HL-60/S4 (cell line): ENCODE results near the gene RRAS2.

Experiments used
- in situ Hi-C: fragments of 300-500 bp; cut with MboI; formaldehyde crosslinking; loops from 2 replicates; pipeline ENCODE4 v1.14.3; 2022; ENCODE audit warnings: low sequenced_read_pairs

The RRAS2 gene

DNA sequence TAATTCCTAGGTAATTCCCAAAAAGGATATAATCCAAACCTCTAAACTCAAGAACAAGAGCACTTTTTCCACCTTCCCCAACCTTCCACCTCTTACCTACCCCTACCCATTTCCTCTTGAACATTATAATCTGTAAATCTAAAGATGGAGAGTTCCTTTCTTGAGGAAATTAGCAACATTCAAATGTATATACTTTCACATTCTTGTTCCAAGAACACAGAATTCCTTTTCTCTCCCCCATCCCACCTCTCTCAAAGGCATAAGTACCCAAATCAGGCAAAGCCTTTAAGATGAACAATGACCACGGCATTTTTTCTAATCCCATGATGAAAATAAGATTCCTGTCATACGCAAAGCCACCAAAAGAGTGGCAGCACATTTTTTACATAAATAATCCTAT, 18.3 kb downstream of the RRAS2 start:
- in situ Hi-C loops, result no loop called here

DNA sequence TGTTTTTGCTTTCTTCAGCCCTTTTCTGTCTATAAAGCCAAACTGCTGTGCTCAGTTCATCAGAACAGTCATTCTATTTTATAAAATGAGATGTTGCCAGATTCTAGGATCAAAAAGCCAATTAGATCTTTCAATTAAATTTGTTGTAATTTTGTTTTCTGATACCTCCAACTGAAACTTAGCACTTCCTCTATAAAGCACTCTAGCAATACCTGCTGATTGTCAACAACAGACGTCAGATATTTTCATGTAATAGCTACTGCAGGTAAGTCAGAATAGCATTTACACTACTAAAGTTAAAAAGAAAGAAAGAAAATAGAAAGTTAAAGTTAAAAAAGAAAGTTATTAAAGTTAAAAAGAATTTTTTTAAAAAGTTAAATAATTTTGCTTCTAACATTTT, 19.6 kb downstream of the RRAS2 start:
- in situ Hi-C loops, result no loop called here

DNA sequence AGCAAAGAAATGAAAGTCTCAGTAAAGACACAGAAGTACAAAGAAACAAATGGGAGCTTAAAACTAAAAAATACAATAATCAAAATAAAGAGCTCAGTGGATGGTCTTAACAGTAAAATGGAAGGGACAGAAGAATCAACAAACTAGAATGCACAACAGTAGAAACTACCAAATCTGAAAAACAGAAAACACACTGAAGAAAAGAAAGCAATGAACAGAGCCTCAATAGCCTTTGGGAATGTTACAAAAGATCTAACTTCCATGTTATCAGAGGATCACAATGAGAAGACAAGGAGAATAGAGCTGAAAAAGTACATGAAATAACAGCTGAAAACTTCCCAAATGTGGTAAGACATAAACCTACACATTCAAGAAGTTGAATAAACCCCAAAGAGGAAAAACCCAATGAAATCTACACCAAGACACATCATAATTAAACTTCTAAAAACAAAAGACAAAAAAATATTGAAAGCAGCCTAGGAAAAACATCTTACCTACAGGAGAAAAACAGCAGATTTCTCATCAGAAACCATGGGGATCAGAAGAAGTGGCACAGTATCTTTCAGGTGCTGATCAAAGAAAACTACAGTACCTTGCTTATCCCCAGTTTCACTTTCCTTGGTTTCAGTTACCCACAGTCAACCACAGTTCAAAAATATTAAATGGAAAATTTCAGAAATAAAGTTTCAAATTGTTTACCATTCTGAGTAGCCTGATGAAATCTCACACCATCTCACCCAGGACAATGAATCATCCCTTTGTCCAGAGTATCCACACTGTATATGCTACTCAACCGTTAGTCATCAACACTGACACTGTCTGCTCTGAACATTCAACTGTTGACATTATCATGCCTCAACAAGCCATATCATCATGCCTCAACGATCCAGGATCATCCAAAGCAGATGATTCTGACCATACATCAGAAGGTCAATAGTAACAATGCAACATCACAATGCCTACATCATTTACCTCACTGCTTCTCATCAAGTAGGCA, 22.2 kb downstream of the RRAS2 start:
- in situ Hi-C loops, result no loop called here

DNA sequence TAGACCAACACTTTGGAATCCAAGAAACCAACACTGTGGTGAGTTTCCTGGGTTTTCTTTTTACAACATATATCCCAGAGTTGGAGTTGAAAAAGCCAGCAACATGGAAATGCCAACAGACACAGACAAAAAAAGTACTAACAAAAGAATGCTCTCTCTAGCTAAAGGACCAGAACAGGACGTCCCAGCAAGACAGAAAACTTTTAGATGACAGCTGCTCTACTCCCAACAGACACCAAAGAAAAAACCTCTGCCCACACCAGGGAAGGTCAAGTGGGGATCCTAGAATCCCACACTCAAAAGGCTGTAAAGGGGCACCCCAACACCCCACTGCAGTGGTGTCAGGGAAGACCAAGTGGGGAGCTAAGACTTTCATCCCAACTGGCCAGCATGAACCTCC, 23.3 kb downstream of the RRAS2 start:
- in situ Hi-C loops, result no loop called here

- in situ Hi-C loops, result no loop called here
Measured at GRCh38 chr11:14334893-14335292, 24.1 kb downstream of the RRAS2 start.

GRCh38 chr11:14334192-14334591, 24.8 kb downstream of the RRAS2 start:
- in situ Hi-C loops, result no loop called here

DNA sequence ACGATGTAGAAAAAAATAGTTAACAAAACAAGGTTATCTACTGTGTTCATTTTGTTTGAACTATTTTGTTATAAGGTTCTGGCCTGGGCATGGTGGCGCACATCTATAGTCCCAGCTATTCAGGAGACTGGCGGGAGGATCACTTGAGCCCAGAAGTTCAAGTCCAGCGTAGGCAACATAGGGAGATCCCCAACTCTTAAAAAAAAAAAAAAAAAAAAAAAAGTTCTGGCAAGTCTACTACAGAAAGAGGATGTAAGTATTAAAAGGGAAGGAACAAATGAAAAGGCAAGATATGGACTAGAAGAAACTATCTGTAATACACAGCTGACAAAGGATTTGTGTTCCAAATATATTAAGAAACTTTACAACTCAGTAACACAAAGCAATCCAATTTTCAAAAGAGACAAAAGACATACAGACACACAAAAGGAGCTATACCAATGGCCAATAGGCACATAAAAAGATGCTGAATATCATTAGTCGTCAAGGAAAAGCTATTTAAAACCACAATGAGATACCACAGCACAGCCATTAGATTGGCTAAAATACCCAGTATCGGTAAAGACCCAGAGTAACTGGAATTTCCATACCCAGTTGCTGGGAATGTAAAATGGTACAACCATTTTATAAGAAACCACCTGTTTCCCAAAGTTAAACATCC, 27.4 kb downstream of the RRAS2 start:
- in situ Hi-C loops, result no loop called here

GRCh38 chr11:14330881-14331280, 28.1 kb downstream of the RRAS2 start:
- in situ Hi-C loops, result no loop called here

DNA sequence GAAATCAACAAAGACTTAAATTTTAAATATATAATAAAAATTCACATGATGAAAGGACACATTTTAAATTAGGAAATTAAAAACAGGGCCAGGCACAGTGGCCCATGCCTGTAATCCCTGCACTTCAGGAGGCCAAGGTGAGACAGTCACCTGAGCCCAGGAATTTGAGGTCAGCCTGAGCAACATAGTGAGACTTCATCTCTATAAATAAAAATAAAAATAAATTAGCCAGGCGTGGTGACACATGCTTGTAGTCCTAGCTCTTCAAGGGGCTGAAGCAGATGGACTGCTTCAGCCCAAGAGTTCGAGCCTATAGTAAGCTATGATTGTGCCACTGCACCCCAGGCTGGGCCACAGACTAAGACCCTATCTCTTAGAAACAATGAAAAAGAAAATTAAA, 29.3 kb downstream of the RRAS2 start:
- in situ Hi-C loops, result no loop called here

DNA sequence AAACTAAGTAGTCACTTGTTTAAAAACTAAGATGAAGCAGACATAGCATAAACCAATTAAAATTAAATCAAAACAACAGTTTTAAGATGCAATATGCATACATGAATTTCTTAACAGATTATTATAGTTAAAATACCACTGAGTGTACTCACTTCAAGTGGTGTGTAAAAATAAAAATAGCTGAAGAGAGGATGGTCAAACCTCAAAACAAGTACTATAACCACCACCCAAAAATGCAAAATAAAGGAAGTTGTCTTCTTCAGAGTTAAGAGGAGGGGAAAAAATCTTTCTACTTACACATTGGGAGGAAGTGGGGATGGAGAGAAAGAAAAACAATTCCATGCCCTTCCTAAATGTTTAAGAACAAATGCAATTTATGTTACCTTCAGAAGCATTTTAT, 31.9 kb downstream of the RRAS2 start:
- in situ Hi-C loops, result no loop called here

- in situ Hi-C loops, result no loop called here
Measured at GRCh38 chr11:14323118-14323676, 35.8 kb downstream of the RRAS2 start.

- in situ Hi-C loops, result no loop called here
Measured at GRCh38 chr11:14322510-14322909, 36.5 kb downstream of the RRAS2 start.

DNA sequence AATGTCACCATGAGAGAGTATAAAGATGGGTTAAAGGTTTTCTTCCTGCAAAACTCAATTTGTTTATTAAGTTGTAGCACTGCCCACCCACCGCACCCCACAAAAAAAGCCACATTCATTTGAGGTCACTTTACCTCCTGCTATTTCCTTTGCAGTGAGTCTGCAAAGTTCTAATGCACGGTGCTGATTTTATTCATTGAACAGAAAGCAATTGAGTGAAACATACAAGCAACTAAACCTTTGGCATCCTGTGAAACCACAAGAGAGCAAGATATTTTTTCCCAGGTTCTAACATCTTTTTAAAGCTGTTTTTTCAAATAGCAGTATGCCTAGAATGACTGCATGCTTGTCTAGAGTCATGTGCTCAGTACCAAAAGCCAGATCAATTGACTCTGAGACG, 39.0 kb downstream of the RRAS2 start:
- in situ Hi-C loops, result no loop called here

GRCh38 chr11:14318581-14318981, 40.4 kb downstream of the RRAS2 start:
- in situ Hi-C loops, result no loop called here

DNA sequence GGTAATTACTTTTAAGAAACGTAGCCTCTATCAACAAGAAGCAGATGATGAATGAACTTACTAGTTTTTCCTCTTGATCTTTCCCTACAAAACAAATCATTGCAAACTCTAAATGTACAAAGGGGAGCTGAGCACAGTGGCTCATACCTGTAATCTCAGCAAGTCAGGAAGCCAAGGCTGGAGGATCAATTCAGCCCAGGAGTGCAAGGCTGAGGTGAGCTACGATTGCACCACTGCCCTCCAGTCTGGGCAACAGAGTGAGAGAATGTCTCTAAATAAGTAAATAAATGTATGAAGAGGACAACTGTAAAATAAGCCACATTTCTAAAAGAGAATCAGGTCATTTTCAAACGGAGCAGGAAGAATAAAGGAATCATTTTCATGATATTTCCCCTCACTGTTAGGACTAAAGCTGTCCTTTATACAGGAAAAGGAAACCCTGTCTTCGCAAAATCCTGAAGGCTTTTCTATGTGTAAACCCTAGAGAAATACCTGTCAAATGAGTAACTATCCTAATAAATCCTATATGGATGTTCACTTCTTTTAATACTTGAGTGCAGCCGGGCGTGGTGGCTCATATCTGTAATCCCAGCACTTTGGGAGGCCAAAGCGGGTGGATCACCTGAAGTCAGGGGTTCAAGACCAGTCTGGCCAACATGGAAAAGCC, 41.2 kb downstream of the RRAS2 start:
- in situ Hi-C loops, result no loop called here

DNA sequence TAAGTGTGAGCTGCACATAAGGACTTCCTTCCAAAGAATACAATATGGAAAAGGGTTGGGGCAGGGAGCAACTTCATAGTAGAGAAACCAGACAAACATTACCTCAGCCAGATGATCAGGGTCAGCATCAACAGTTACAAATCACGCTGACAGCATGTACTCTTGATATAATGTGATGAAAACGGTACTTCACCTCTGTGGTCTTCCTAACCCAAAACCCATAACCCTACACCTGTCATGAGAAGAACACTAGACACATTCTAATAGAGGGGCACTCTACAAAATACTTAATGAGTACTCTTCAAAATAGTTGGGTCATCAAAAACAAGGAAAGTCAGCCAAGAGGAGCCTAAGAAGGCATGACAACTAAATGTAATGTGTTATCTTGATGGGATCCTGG, 43.9 kb downstream of the RRAS2 start:
- in situ Hi-C loops, result no loop called here

GRCh38 chr11:14314127-14314526, 44.9 kb downstream of the RRAS2 start:
- in situ Hi-C loops, result no loop called here

DNA sequence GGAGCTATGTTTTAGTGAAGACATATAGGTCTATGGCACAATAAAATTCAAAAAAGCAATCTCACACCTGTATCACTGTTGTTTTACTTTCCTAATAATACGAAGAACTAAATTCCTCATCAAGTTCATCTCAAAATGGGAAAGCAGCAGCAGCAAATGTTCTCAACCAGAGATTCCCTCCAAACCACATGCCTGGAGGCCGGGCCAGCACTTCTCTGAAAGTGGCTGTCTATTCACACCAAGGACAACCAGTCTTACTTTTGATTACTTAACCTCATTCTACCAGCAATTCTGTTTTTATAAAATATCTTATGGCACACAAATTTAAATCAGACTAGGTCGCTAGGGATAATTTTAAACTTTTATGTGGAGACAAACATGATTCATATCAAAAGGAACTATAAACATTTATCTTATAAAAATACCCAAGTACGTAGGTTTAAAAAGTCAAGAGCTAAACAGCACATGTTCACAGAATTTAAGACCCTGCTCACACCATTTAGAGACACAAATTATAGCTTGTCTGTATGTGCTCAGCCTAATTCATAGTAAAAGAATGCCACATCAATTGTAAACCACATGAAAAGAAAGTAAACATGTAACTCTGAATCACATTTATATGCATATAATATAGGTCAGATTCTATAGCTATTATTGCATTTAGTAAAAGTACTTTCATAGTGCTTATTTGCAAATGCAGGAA, 46.1 kb downstream of the RRAS2 start:
- in situ Hi-C loops, result no loop called here

DNA sequence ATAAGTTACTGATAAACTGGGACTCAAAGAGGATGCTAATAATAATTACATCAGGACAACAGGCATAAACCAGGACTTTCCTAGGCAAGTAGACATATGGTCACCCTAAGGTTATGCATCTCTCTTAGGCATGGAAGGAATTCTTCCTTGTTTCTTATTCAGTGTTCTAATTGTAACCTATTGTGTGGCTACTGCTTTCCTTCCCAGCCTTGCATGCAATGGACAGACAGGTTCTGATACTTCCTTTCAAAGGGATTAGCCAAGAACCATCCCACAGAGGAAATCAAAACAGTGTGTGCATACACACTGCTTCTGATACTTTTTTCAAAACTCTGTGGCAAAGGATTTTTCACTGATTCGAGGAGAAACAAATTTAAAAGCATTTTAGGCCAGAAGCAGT, 48.3 kb downstream of the RRAS2 start:
- in situ Hi-C loops, result no loop called here

DNA sequence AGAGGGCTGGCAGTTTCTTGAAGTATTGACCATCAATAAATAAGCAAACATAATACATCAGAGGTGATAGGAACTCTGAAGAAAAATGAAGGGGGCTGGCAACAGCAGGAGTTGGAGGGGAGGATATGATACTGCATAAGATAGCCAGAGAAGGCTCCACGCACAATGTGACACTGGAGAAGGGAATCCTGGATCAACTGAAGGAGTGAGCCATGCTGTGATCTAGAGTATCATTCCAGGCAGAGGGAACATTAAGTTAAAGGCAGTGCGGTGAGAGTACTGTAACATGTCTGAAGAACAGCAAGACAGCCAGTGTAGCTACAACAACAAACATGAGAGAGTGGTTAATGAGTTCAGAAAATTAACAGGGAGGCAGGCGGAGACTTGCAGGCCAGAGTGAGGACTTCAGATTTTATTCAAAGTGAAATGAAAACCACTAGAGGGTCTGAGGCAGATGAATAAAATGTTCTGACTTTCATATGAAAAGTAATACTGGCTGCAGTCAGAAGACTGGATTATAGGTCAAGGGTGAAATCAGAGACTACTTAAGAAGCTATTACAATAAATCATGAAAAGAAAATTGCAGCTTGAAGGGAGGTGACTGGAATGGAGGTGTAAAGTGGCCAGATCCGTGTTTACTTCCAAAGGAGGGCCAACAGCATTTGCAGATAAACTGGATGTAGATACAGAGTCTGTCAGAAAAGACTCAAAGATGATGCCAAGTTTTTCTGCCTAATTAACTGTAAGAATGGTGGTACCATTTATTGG, 49.4 kb downstream of the RRAS2 start:
- in situ Hi-C loops, result no loop called here
